CD4-positive, alpha-beta T cell (primary cell): Measurements from ENCODE around the gene SMAD3. TPM values are rescaled to one million over a fixed set of nuclear protein-coding genes. Genes with fewer than 3 reads are reported as not detected.

Experiments
- ATAC-seq: fragments of 200-7000 bp; cut with Tn5 transposase; one replicate; pipeline ENCODE4 v1.10.0; 2022; ENCODE audit warnings: mild to moderate bottlenecking; ENCODE audit not compliant: poor library complexity
- CTCF ChIA-PET: fragments of 350-600 bp; sonication (Branson Sonifier 250); formaldehyde crosslinking; loops from one replicate; lab custom pipeline; 2021; ENCODE audit warnings: antibody characterized with exemption, inconsistent platforms; lab: Charles Lee
- POLR2A ChIA-PET: fragments of 350-600 bp; sonication (Branson Sonifier 250); formaldehyde crosslinking; loops from one replicate; lab custom pipeline; 2021; ENCODE audit warnings: antibody characterized with exemption, inconsistent platforms; lab: Charles Lee
- DNase-seq, 14 experiments: peaks; one replicate each; pipeline ENCODE4 v3.0.0-alpha.2; 2013 to 2020; ENCODE audit warnings: mixed read lengths in 2 of 14
- H3K27ac ChIP-seq, 2 donors: one replicate each; pipeline versions ENCODE4 v1.5.1 to v1.7.0; 2013; ENCODE audit warnings: low read length in 2 of 2, low read depth in 1 of 2, mild to moderate bottlenecking in 1 of 2
- H3K27me3 ChIP-seq, 2 experiments: 1 replicate in 1 of 2; 2 replicates in 1 of 2; pipeline versions ENCODE4 v1.6.1 to v1.7.0; 2013; ENCODE audit warnings: low read length in 2 of 2, control low read depth in 1 of 2, mild to moderate bottlenecking in 1 of 2, moderate library complexity in 1 of 2; ENCODE audit not compliant: insufficient read depth in 2 of 2, control insufficient read depth in 1 of 2
- H3K36me3 ChIP-seq: one replicate; pipeline ENCODE4 v1.6.1; 2013; ENCODE audit warnings: low read length, control low read depth; ENCODE audit not compliant: insufficient read depth
- H3K4me1 ChIP-seq: one replicate; pipeline ENCODE4 v1.6.1; 2013; ENCODE audit warnings: low read length, control low read depth; ENCODE audit not compliant: insufficient read depth
- H3K4me3 ChIP-seq: one replicate; pipeline ENCODE4 v1.5.1; 2013; ENCODE audit warnings: mild to moderate bottlenecking, low read length, moderate library complexity
- H3K9me3 ChIP-seq, 2 experiments: 1 replicate in 1 of 2; 2 replicates in 1 of 2; pipeline versions ENCODE4 v1.6.1 to v1.7.0; 2013; ENCODE audit warnings: low read length in 2 of 2, mild to moderate bottlenecking in 2 of 2, control low read depth in 1 of 2, moderate library complexity in 1 of 2; ENCODE audit not compliant: control insufficient read depth in 1 of 2, insufficient read depth in 1 of 2
- H3K27ac Mint-ChIP-seq: one replicate; pipeline ENCODE4 v1.8.0; 2020; ENCODE audit warnings: mixed read lengths
- H3K27me3 Mint-ChIP-seq: one replicate; pipeline ENCODE4 v1.8.0; 2021; ENCODE audit warnings: mixed read lengths
- H3K36me3 Mint-ChIP-seq: one replicate; pipeline ENCODE4 v1.8.0; 2021; ENCODE audit warnings: low read depth, mixed read lengths
- H3K4me1 Mint-ChIP-seq: one replicate; pipeline ENCODE4 v1.8.0; 2021; ENCODE audit warnings: low read depth, mixed read lengths
- H3K4me3 Mint-ChIP-seq: one replicate; pipeline ENCODE4 v1.8.0; 2020; ENCODE audit warnings: mild to moderate bottlenecking, mixed read lengths
- H3K9me3 Mint-ChIP-seq: one replicate; pipeline ENCODE4 v1.8.0; 2020; ENCODE audit warnings: mixed read lengths
- CTCF ChIP-seq: fragments of 200-600 bp; IDR thresholded peaks from one replicate; pipeline ENCODE4 v1.8.0; 2022; ENCODE audit warnings: antibody characterized with exemption, mild to moderate bottlenecking
- intact Hi-C, 2 experiments: fragments of 100-400 bp; cut with DNase I in 1 of 2; cut with micrococcal nuclease in 1 of 2; formaldehyde crosslinking; loops; one replicate each; pipeline versions ENCODE4 v1.15.1 to v1.9.0; 2023 to 2025; cut with DNase I, micrococcal nuclease
- total RNA-seq, 174 experiments: library from RNA in 2 of 174; stranded (reverse) in 2 of 174; gene quantifications; one replicate each; pipeline ENCODE4 v1.2.3 and lab custom pipeline; 2021 to 2026

SMAD3 gene
- total RNA-seq, 2 experiments from 2014 or later, result 30.0 to 31.0 TPM

DNA sequence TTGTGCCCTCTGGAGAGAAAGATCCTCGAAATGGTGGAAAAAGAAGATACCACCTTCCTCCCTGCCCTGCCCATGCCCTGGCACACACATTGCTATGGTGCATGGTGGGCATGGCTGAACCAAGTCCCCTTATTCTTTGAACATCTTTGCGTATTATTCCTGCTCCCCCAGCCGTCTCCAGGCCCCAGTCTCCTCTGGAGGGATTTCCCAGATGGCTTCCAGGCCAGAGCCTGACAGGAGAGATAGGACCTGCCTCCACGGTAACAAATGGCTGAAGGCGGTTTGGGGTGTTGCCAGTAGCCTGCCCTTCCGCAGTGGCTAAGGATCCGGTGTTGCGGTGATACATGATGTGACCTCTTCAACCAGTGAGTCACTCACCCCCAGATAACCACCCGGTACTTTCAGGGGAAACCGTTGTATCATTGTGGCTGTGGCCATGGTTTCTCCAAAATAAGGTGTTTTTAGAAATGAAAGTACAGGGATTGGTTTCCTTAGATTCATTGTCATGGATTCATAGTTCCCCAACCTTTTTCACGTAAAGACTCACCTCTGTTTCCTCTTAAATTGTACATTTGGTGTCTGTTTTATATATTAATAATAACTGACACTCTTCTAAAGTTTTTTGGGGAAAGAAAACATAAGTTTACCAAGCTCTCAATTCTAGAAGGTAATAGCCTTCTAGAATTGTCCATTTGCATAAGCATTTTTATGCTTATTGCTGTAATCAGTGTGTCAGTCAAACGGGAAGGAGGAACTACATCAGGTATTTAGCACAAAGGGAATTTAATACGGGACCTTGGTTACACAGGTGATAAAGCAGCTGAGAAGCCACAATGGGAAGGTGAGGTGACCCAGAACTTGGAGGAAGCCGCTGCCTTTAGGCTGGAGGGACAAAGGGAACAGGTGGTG, 25.9 kb downstream of the SMAD3 start:
- H3K36me3 ChIP-seq, result peaks cover 31% of the 10 kb centered on the region
- no peaks in the 10 kb centered on the region for H3K9me3 ChIP-seq
- no peak for TF ChIP-seq CTCF
- H3K4me3 Mint-ChIP-seq, result peak overlapping the region; percentile 62
- peak overlapping the region; percentile 70 for H3K27ac Mint-ChIP-seq
- H3K9me3 Mint-ChIP-seq, result no peaks in the 10 kb centered on the region
- peak overlapping the region; percentile 17 for H3K4me3 ChIP-seq
- H3K27me3 ChIP-seq, result no peaks in the 10 kb centered on the region
- peak overlapping the region; percentile 53 to 77 for H3K27ac ChIP-seq
- POLR2A ChIA-PET, result interaction anchor here (1.7 to 4.0 kb wide), 2 partner anchors 8 to 10 kb away, joined by 7 to 21 read pairs; no protein-coding TSS in a partner anchor
- no peaks in the 10 kb centered on the region for H3K27me3 Mint-ChIP-seq
- intact Hi-C loops, result no loop called here
- CTCF ChIA-PET, result interaction anchor here (1.2 to 1.6 kb wide), 3 partner anchors 9 to 145 kb away, joined by 3 to 4 read pairs (median 3); no protein-coding TSS in a partner anchor
- ATAC-seq (peak; percentile 77), DNase-seq (peak in 13 of 14 experiments; percentile 36 to 92 (median 56))
- peaks cover 97% of the 10 kb centered on the region for H3K4me1 ChIP-seq
- H3K4me1 Mint-ChIP-seq, result peaks cover 79% of the 10 kb centered on the region
- peaks cover 24% of the 10 kb centered on the region for H3K36me3 Mint-ChIP-seq

DNA sequence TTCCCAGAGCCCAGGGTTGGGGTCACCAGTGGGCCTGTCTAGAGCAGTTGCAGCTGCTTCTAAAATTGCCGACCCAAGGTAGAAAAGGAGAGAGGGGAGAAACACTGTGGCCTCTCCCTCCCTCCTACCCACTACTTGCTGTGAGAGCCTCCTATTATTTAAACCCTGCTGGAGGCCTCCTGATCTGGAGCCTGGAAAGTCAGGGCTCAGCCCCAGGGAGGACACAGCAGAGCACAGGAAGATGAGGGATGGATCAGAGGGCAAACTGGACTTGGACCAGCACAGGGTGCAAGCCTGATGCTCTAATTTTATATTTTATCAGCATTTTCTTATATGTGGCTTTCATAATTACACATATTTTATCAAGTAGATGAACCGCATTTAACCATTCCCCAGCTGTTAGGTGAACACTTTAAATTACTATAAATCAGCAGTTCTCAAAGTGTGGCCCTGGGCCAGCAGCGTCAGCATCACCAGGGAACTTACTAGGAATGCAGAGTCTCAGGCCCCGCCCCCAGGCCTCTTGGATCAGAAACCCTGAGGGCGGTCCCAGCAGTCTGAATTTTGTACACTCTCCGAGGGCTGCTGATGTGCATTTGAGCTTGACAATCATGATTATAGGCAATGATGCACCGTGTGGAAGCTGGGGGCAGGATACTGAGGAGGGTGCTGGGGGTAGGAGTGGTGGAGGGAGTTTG, 26.7 kb downstream of the SMAD3 start:
- Mint-ChIP-seq H3K27ac (peak overlapping the region; percentile 70), H3K9me3 (no peaks in the 10 kb centered on the region), H3K4me1 (peaks cover 79% of the 10 kb centered on the region), H3K4me3 (peak overlapping the region; percentile 35), H3K27me3 (no peaks in the 10 kb centered on the region), H3K36me3 (peaks cover 24% of the 10 kb centered on the region)
- intact Hi-C loops, result no loop called here
- Histone ChIP-seq H3K27me3 (no peaks in the 10 kb centered on the region), H3K4me1 (peaks cover 96% of the 10 kb centered on the region), H3K4me3 (peak overlapping the region; percentile 4), H3K27ac (peak overlapping the region; percentile 53 to 77), H3K36me3 (peaks cover 31% of the 10 kb centered on the region), H3K9me3 (no peaks in the 10 kb centered on the region)
- DNase-seq, result peak in 1 of 14 experiments; percentile 2
- ChIA-PET POLR2A (interaction anchor here (1.2 to 4.0 kb wide), 3 partner anchors 9 to 22 kb away, joined by 3 to 21 read pairs (median 7); no protein-coding TSS in a partner anchor), CTCF (interaction anchor here (1.0 to 1.6 kb wide), 3 partner anchors 9 to 11 kb away, joined by 3 to 4 read pairs (median 3); no protein-coding TSS in a partner anchor)
- ATAC-seq, result no peak
- TF ChIP-seq CTCF, result no peak
